NK-92 (cell line): ENCODE measurements around the gene PAX2.

Experiments used
- DNase-seq: peaks from one replicate; lab custom pipeline; 2025; ENCODE audit not compliant: unreplicated experiment; lab: John Stamatoyannopoulos, UW

PAX2 gene

DNA sequence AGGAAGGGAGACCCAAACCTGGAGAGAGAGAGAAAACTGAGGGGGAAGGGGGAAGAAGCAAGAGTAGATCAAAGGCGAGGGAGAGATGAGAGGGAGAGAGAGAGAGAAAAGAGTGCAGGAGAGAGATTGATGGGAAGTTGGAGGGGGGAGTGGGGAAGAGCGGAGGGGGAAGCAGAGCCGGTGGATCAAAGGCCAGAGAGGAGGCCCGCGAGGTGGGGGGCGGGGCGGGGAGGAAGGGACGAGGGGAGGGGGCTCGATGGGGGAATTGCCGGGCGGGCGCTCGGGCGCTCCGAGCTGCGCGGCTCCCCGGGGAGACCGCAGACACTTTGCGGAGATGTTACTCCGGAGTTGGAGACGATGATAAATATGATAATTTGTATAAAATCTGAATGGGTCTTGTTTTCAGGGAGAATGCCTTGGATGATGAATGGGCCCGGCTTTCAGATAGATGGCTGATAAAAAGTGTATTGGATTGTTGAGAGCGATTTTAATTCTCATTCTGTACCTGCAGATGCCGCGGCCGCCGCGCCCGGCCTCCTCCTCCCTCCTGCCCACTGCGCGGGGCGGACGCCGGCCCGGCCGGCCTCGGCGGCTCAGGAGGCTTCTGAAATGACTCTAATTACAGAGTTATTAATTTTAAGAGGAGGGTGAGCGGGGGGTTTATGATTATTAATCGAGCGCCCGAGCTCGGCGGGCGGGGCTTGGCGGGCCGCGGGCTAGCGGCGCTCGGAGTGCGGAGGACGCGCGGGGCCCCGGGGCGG is 21.4 kb upstream of the PAX2 start:
- no peak for DNase-seq

DNA sequence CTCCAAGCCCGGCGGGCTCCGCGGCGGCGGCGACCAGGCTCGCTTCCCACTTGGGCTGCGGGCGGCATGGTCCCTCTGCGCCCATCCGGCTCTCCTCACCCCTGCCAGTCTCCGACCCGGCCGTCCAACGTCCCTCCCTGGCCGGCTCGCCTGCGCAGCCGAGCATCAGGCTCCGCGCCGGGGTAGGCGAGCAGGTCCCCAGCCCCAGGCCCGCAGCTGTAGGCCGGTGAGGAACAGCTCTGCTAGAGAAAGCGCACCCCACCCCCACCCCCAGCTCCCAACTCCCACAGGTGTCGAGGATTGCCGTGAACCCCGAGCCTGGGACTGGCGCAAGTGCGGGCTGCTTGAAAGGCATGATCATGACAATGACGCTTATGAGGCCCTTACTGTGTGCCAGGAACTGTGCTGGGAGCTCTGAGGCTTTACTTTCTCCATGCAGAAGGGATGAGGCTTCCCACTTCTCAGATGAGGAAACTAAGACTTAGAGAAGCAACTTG is 20.8 kb upstream of the PAX2 start:
- no peak for DNase-seq

DNA sequence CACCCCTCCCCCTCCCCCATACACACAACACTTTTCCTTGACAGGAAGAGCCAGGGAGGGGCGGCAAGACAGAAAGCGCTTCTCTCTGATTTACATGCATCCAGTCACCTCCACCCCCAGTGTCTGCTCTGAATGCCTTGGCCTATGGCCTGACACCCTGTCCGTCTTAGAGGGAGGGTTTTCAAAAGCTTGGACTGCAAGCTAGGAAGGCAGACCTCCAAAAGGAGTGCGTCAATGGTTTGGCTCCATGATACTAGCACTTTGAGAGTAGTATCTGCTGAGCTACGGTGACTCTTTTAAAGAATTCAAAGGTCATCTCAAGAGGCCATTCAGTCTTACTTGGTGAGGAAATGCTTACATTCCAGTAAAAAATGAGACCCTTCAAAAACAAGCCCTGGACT is 20.3 kb upstream of the PAX2 start:
- no peak for DNase-seq

DNA sequence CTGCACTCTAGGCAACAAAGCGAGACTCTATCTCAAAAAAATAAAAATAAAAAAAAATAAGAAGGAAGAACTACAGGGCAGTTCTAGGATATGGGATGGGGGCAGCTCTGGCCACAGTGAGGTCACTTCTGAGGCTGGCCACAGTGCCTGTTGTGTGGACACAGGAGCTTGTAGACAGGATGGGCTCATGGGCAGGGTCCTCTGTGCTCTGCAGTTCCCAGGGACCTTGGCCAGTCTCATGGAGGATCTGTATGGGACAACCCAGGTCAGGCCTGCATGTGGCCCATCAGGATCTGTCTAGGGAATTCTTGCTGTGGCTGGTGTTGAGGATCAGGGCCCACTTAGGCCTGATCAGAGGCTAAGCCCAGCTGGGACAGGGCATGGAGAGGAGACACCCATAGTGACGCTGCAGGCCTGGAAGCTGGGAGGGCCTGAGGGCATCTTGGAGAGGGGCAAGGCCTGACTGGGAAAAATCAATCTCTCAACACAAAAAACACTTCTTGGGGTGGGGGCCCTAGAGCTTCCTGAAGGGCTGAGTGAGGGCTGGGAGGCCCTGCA is 19.4 kb upstream of the PAX2 start:
- DNase-seq, result no peak

DNA sequence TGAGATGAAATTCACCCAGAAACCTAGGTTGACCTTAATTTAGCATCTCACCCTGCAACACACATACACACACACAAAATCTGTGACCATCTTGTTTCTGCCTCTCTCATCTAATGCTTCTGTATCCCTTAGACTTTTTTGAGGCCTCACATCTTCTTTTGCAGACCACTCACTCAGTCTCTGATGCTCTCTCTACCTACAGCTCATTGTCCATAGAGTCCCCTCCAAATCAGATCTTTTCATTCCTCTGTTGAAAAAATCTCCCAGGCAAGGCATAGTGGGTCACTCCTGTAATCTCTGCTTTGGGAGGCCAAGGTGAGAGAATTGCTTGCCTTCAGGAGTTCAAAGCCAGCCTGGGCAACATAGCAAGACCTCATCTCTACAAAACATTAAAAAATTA is 17.6 kb upstream of the PAX2 start:
- no peak for DNase-seq

DNA sequence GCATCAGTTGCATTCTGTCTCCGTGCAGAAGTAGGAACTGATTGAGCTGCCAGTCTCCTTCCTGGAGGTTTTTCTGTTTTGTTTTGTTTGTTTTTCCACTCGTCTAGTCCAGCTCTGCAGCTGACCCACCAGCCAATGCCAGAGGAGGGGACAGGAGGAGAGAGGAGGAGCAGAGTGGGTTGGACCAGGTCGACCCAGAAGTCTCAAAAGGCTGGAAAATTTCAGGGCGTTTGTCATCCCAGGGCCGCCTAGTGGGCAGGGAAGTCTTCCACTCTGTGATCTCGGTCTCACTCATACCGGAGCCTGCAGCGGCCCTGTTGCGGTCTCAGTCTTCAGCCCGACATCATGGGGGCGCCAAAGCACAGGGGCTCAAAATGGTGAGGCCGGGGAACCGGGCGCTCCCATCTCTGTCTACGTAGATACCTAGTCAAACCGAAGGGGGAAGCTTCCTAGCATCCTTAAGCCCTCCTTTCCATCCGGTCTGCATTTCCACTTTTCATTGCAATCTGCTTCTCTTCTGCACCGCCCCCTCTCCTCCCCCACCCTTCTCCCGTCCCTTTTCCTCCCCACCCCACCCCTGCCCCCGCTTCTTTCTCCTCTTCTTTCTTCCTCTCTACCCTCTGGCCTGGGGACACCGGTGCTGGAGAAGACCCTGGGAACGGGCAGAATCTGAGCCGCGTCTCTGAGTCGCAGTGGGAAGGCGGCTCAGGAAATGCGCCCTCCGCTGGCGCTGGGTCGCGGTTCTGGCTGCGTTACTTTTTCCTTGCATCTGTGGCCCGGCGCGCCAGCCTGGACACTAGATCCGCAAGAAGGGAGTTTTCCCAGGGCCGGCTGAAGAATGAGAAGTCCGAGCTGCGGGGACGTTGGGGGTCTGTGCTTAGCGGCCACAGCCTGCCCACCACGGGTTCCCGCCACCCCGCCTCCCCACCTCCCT is 16.2 kb upstream of the PAX2 start:
- no peak for DNase-seq

DNA sequence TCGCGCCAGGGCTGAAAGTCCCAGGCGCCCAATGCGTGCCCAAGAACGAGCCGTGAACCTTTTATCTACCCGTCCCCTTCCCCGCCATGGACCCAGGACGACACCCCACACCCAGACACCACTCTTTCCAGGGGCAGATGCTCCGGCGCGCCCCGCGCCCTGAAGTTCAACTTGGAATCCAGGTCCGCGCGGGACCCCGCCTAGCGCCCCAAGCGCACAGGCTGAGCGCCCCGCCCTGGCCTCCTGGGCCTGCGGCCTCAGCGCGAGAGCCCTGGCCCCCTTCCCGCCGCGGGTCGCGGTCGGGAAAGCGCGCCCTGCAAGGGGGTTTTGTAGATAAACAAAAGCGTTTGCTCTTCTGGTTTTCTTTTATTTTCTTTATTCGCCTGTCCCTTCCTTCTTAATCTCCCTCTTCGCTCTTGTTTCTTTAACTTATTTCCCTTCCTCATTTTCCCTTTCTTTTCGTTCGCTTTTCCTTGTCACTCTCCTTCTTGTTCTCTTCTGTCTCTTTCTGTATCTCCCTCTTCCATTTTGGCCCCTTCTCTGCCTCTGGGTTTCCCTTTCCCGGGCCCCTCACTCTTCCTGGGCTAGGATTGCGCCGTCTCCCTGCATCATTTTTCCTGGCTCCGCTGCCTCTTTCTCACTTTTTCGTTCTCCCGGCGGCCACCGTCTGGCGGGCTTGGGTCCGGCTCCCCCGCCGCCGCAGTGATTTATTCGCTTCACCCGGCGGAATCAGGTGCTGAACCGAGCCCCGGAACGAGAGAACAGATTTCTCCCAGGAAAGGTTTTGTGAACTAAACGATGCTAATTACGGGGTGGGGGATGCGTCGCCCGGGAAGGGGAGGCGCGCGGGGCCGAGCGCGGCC is 15.3 kb upstream of the PAX2 start:
- DNase-seq, result no peak

DNA sequence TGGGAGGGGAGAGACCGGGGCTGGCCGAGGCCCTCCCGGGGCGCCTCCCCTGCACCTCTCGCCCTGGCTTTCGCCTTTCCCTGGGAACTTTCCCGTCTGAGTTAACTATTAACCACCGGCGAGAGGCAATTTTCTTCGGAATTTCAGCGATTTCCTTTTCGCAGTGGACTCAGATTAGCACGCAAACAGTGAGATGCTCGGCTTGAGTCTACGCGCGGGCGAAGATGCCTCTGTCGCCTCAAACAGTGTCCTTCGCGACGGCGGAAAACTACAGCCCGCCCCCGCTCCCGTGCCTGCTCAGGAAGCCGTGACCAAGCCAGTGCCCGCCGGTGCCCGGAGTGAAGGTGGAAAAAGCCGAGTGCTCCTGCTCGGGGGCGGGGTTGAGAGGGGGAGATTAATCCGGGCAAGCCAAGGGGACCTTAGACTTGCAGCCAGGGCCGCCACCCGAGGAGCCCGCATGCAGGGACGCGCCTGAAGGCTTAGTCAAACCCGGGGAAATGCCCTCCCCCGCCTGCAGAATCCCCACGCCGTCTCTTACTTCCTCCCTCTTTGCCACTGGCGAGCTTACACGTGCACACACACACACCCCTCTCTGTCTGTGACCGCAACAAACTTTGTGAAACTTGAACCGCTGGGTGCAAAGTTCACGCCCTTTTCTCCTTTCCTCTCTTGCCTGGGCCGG is 14.5 kb upstream of the PAX2 start:
- no peak for DNase-seq

DNA sequence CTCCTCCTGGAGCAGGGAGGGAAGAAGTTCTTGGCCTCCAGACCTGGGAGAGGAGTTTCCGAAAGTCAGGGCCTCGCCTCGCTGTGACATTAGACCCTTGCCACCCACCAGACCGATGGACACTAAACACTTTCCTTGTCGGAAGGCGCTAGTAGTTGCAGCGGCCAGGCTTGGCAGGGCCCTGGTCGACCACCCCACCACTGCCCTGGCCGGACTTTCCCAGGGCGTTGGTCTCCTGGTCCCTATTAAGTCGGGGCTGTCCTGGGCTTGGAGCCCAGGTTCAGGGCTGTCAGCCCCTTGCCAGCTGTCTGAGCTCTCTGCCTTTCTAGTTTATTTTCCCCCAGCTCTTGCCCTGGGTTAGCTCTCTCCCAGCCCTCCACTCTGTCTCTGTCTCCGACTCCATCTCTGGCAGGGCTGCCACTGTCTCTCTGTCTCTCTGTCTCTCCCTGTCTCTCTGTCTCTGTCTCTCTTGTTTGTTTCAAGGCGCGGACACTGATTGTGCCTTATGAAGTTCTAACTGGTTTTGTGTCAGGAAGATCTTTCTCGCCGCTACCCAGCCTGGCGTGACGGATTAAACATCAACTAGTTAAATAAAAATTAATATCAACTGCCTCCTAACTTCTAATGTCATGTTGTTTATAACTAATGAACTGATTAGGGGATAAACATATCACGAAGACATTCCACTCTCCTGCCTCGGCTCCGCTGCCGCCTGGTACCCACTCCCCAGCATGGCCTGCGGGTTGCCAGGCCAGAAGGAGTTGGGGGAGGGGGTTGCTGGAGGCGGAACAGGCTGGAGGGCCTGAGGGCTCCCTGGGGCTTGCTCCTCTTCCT is 13.8 kb upstream of the PAX2 start:
- DNase-seq, result no peak

DNA sequence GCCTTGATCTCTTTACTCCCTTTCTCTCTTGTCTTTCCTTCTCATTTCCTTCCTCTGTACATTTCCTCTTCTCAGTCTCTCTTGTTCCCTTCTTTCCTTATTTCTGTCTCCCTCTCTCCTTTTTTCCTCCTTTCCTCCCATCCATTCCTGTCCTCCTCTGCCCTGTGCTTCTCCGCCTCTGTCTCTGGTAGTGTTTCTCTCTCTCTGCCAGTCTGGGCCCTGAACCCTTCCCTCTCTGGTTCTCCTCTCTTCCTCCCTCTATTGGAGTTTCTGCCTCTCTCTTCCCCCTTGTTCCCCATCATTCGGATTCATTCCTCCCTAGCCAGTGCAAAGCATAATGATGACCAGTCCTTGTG is 13.2 kb upstream of the PAX2 start:
- no peak for DNase-seq

DNA sequence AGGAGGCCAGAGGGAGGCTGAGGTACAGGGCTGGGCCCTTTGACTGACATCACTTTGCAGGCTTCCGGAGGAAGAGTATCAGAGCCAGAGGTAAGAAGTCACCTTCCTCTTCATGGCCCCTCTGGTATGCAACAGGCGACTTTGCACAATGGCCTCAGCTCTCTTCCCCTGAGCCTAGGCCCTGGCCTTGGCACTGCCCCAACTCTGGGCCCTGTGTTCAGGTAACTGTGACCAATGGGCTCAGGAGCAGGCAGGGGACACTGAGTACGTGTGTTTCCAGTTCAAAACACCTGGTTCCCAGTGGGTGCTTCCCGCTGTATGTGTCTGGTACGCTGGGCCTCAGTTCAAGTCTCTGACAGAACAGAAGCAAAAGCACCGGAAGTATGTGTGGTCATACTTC is 12.1 kb upstream of the PAX2 start:
- DNase-seq, result no peak

DNA sequence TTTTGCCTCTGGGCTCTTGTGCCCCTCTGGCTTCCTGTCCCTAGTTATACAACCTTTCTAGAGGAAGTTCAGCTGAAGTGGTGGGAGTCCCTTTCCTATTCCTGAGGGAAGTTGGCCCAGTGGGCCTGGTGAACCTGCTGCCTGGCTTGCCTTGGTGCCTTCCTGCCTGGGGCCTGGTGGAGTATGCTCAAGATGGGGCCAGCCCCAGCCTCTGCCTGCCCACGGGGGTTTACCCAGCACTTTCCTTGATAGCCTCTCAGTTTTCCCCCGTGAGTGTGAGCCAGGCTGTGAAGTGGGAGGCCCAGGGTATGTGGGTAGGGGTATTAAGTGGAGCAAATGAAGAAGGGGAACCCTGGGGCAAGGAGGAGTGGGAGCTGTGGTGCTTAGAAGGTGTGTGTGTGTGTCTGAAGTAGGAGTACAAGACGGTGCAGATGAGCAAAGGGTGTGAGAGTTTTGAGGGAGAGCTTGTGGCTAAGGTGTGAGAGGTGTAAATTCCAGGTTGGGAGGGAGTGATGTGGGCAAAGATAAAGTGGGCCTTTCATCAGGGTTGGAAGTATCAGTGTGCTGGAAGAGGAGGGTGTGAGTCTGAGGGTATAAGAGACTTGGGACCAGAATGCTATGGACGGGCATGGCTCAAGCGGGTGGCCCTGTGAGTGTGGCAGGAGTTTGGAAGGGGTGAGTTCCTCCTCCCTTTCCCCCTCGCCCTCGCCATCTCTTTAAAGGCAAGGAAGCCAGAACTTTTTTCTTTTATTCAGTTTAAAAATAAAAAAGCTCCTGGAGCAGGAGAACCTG is 10.9 kb upstream of the PAX2 start:
- DNase-seq, result no peak

DNA sequence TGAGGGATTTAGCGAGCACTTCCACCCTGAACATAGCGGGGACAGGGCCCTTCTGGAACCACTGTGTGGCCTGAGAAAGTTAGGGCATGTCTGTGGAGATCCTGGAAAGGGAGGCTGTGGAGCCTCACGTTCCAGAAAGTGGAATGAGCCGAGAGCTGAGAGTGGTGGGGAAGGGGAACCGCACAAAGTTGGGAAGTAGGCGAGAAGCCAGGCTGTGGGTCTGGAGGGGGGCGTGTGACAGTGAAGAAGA is 10.4 kb upstream of the PAX2 start:
- no peak for DNase-seq

DNA sequence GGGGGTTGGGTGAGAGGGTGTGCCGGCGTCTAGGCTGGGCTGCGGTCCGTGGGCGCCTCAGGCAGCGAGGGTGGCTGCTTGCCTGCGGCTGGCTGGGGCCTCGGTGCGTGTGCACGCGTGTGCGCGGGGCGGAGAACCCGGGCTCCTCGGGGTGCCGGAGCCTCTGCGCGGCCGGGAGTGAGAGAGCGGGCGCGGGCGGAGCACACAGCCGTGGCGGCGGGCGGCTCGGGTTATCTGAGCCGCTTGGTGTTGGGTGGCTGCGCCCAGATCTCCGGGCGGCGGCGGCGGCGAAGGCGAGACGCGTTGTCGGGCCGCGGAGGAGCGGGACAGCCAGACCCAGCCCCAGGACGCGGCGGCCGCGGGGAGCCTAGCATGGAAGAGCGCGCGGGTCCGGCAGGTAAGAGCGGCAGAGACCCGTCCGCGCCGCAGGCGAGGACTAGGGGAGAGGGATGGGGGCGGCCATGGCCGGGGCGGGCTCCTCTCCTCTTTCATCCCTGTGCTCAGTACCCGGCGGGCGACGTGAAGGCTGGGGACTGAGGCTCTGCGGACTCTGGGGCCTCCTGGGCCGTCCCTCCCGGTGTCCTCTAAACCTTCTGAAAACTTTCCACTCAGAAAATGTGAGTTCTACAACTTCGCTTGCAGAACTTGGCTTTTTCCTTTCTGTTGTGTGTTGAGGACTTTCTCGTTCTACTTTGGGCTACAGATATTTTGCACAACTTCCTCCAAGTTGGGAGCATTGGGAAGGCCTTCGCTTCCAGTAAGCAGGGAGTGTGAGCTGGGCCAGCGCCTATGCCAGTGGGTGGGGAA is 9.8 kb upstream of the PAX2 start:
- no peak for DNase-seq

DNA sequence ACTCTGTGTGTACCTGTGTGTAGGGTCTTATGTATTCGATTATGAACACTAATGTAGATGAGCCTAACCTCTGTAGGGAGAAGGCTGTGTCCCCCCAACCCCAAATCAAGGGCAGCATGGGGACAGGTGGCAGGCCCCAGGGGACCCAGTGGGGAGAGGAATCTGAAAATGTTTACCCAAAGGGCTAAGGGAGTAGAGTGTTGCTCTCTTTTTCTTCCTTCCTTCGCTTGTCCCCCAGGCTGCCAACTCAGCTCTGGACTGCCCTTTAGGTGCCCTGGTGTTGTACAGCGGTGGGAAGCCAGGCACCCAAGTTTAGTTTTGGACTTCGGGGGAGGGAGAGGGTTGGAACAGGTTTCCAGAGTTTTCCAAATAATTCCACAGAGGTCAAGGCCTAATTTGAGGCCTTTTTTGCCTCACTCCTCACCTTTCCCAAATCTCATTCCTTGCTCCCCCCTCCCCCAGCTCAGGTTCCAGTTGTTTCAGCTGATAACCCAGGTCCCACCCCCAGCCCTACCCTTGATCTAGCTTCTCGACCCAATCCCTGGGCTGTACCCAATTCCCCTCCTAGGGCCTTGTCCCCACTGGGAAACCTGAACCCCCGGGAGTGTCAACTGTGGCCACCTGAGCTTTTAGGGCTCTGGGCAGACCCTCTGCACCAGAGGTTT is 9.1 kb upstream of the PAX2 start:
- DNase-seq, result no peak

DNA sequence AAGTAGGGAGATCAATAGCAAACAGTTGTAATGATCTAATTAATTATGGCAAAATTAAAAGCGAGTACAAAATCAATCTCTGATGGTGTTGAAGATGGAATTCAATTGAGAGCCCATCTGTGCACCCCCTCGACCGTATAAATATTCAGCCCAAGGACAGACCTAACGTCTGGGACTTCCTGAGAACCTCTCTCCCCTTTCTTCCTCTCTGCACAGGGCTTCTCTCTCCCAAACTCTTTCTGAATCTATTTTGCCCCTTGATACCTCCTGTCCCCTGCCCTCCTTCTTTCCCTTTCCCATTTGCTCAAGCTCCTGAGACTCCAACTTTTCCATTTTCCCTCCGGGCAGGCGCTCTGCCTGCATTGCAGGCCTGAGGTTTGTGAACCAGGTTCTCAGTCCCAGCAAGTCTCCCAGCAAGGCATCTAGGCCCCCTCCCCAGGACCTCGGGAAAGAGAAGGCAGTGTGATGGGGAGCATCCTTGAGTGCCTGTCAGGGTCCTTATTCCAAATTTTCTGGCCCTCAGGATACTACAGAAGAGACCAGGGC is 8.5 kb upstream of the PAX2 start:
- DNase-seq, result no peak

DNA sequence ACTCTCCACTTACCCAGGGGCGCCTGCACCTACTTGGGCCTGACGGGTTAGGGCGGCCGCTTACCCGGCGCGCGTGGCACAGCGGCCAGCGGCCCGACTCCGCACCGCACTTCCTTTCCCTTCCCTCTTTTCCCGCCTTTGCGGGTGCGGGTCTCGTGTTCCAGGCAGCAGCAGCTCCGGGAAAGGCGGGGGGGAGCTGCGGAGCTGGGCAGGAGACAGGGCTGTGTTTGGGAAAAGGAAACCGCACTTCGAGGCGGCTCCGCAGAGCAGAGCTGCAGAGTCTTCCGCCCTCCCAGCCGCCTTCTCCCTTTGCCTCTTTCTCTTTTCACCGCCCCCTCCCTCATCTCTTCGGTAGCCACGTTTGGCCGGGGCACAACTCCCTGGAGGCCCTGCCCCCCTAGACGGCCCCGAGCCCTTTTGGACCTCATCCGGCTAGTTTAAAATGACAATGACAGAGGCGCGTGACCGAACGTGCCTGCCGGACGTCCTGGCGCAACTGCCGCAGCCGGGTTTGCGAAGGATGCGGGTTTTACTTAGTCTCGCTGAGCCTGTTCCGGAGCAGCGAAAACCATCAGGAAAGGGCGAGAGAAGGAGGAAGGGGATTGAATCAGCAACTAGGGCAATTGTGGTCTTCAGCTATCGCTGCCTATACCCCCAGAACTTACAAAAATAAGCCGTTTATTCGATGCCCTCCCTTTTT is 7.9 kb upstream of the PAX2 start:
- DNase-seq, result no peak
